ENCODE results near the gene NMT1.

The NMT1 gene

DNA sequence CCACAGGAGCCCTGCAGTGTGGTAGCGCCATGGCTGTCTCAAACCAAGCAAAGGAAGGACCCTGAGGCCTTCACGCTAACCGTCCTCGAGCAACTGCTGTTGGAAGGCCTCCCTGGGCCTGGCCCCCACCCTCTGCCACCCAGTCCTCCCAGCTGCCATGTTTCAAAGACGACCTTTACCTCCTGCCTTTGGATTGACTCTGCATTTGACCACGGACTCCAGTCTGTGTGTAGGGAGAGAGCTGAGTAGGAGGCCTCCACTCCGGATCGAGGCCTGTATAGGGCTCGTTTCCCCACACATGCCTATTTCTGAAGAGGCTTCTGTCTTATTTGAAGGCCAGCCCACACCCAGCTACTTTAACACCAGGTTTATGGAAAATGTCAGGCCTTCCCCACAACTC, 46.9 kb downstream of the NMT1 start:
- DNase-seq (ENCODE audit: low read depth), result no peak
- no peak overlapping the region for H3K4me3 ChIP-seq (replicated peaks; ENCODE audit: low read depth, low read length)
- TF ChIP-seq, protein P1, sequence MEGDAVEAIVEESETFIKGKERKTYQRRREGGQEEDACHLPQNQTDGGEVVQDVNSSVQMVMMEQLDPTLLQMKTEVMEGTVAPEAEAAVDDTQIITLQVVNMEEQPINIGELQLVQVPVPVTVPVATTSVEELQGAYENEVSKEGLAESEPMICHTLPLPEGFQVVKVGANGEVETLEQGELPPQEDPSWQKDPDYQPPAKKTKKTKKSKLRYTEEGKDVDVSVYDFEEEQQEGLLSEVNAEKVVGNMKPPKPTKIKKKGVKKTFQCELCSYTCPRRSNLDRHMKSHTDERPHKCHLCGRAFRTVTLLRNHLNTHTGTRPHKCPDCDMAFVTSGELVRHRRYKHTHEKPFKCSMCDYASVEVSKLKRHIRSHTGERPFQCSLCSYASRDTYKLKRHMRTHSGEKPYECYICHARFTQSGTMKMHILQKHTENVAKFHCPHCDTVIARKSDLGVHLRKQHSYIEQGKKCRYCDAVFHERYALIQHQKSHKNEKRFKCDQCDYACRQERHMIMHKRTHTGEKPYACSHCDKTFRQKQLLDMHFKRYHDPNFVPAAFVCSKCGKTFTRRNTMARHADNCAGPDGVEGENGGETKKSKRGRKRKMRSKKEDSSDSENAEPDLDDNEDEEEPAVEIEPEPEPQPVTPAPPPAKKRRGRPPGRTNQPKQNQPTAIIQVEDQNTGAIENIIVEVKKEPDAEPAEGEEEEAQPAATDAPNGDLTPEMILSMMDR (IDR thresholded peaks at IDR 0.05; ENCODE audit: low read length, missing control alignments), result no peak

DNA sequence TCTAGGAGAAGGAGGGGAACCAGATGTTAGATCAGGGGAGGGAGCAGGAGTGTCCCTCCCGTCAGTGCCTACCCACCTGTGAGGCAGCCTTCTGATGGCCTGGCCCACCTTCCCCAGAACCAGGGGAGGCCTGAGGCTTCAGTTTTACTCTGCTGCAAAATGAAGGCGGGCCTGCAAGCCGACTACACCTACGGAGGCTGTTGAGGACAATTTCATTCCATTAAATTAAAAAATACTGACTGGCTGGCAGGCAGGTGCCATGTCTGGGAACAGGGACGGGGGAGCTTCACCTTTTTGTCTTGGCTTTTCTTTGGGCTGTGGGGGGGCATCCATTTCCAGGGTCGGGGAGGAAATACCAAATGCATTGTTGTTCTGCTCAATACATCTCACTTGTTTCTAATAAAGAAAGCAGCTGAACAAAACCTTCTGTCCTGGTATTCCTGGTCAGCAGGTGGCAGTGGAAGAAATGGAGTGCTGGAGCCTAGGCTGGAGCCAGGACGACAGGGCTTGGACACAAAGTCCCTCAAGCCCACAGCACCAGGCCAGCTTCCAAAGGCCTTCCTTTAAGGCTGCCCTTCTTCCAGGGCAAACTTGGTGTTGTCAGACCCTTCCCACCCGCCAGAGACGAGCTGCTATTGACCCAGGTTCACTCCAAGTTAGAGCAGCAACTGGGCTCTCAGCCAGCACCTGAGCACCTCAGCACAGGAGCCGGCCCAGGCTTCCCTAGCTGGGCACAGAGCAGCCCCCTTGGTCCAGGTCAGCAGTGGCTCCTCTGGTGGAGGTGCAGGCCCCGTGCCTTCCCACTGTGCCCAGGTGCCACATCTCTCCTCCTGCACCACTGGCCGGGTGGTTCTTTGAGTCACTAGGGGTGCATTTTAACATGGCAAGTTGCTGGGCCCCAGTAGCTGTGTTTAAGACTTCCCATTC, 47.7 kb downstream of the NMT1 start:
- TF ChIP-seq, protein P1 (IDR thresholded peaks at IDR 0.05; ENCODE audit: low read length, missing control alignments), result peak; percentile 7
- DNase-seq (ENCODE audit: low read depth), result no peak

DNA sequence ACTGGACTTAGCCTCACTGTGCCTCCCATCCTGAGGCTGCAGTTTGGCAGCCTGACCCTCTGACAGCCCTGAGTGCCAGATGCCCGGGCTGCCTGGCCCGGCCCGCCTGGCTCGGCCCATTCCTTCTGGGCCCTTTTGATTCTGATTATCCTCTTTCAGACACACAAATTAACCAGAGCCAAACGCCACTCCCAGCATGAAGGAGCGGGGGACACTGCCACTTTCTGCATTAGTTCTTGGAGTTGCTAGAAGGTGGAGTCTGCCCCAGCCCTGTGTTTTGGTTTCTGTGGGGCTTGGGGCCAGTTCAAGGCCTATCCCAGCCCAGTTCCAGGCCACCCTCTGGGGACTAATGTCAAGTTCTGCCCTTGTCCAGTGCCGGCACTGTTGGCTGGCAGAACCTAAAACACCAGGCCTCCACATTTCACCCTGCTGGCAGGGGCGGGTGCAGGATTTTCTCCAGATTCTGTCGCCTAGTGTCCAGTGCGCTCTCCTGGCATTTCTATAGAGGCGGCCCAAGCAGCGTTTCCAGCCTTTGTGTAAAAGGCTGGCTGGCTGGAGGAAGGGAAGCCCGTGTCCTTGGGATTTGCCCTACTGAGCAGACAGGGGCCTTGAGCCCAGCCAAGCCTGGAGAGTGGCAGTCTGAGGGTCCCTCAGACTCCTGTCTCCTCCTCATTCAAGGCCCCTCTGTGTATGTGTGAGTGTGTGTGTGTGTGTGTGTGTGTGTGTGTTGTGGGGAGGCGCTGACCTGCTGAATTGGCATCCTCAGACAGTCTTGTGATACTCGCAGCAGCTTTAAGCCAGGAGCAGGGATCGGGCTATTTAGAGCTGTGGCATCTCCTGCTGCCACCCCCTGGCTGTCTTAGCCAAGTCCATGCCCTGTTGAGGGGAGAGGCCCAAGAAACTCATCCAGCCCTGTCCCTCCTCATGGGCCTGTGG, 49.8 kb downstream of the NMT1 start:
- DNase-seq (ENCODE audit: low read depth), result no peak
- H3K4me3 ChIP-seq (replicated peaks; ENCODE audit: low read depth, low read length), result no peak overlapping the region
- TF ChIP-seq, protein P1 (IDR thresholded peaks at IDR 0.05; ENCODE audit: low read length, missing control alignments), result no peak

More for the DNA sequence above, 47.7 kb downstream of the NMT1 start:
- no peak overlapping the region for H3K4me3 ChIP-seq (replicated peaks; ENCODE audit: low read depth, low read length)

DNA sequence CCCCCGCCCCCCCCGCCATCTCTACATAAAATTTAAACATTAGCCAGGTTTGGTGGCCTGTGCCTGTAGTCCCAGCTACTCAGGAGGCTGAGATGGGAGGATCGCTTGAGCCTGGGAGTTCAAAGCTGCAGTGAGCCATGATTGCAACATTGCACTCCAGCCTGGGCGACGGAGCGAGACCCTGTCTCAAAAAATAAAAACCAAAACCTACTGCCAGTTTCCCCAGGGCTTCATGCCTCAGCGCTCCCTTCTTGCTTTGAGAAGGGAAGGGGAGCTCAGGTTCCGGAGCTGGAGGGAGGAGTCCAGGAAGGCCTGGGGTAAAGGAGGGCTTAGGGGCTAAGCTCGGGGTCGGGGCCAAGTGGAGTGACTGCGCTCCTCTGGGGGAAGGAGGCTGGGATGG, 50.7 kb downstream of the NMT1 start:
- TF ChIP-seq, protein P1 (IDR thresholded peaks at IDR 0.05; ENCODE audit: low read length, missing control alignments), result no peak
- no peak for DNase-seq (ENCODE audit: low read depth)
- no peak overlapping the region for H3K4me3 ChIP-seq (replicated peaks; ENCODE audit: low read depth, low read length)

DNA sequence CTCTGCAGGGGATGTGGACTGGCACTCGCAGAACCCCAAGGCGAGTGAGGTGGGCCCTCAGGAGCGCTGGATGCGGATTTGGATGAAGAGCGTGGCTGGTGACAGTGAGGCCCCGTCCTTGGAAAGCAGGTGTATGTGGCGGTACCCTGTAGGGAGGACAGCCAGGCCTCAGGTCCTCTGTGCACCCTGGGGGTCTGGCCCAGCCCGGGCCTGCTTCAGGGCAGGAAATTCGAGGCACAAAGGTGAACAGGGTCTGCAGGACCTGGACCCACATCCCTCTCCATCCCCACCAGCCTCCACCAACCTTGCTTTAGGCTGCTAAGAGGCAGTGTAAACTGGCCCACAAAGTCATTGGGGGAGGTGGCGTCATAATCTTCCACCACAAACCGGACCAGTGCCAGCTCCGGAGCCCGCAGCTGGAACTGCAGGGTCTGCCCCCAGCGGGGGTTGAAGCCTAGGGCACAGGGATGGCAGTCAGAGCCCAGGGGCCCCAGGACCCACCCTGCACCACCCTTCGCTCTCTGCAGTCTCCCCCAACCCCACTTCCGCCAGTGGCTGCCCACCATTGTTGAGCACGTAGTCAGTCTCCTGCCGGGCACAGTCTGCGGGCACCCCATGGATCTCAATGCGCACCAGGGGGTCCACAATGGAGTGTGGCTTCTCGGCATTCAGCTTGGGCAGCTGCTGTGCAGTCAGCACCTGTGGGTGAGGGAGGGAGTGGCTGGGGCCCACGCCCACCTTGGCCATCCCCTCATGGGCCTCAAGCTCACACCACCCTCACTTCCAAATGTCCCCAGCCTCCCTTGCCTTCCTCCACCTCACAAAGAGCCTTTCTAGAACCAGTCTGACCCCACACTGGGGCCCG, 51.7 kb downstream of the NMT1 start:
- no peak for DNase-seq (ENCODE audit: low read depth)
- H3K4me3 ChIP-seq (replicated peaks; ENCODE audit: low read depth, low read length), result no peak overlapping the region
- TF ChIP-seq, protein P1 (IDR thresholded peaks at IDR 0.05; ENCODE audit: low read length, missing control alignments), result no peak

DNA sequence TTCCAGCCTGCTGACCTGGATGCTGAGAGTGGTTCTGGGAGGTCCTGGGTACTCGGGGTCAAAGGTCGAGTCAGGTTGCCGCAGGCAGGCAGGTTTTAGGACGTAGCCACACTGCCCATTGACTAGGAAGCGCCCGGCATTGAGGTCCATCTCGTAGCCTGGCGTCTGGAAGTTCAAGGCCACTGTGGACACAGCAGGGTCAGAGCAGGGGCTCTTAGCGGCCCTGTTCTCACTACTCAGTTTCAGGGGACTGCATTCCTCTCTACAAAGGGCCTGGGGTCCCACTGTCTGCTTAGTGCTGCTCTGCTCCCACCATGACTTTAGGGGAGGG, 52.3 kb downstream of the NMT1 start:
- no peak overlapping the region for H3K4me3 ChIP-seq (replicated peaks; ENCODE audit: low read depth, low read length)
- DNase-seq (ENCODE audit: low read depth), result no peak
- TF ChIP-seq, protein P1 (IDR thresholded peaks at IDR 0.05; ENCODE audit: low read length, missing control alignments), result no peak

All from fibroblast of pulmonary artery (primary cell).